DOHH2 (cell line): Measurements from ENCODE around the gene HOXD8.

Experiments
- CTCF ChIP-seq: fragments of 200-600 bp; sonication (generic); IDR thresholded peaks from one replicate; pipeline ENCODE4 v1.5.1; 2014; ENCODE audit warnings: antibody characterized with exemption, mild to moderate bottlenecking, low read depth, low read length; ENCODE audit not compliant: poor library complexity, severe bottlenecking
- EZH2phosphoT487 ChIP-seq: fragments of 200-600 bp; sonication (generic); IDR thresholded peaks from 2 replicates; pipeline ENCODE4 v1.6.1; 2017; ENCODE audit warnings: borderline replicate concordance, mild to moderate bottlenecking, antibody characterized with exemption, low read length, moderate library complexity, mixed read lengths

GRCh38 chr2:176164201-176164600, 34.7 kb downstream of the HOXD8 start:
- TF ChIP-seq CTCF (no peak), EZH2phosphoT487 (no peak)
